Inferior parietal cortex (tissue), 1 donor: ENCODE results near the gene DIS3L2.
"Not testable (repeated sequence)": the region's sequence is repeated elsewhere in the genome, so short reads cannot be mapped to it uniquely, and the experiment has no call there.

Experiments used
- DNase-seq: peaks from one replicate; pipeline ENCODE4 v3.0.0-alpha.2; 2016; ENCODE audit errors: extremely low spot score

The DIS3L2 gene

DNA sequence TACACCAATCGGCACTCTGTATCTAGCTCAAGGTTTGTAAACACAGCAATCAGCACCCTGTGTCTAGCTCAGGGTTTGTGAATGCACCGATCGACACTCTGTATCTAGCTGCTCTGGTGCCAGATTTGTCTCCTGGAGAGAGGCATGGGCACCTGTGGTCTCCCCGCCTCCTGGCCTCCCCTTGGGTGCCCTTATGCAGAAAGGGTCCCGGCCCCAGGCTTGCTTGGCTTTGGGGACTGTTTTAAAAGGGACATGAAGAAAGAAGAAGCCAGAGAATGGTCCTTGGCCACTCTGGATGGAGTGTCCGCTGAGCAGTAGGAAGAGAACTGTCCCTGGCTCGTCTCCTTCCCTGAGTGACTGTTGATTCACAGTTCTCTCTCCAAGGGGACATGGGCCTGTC, 405.5 kb downstream of the DIS3L2 start:
- no peak for DNase-seq

DNA sequence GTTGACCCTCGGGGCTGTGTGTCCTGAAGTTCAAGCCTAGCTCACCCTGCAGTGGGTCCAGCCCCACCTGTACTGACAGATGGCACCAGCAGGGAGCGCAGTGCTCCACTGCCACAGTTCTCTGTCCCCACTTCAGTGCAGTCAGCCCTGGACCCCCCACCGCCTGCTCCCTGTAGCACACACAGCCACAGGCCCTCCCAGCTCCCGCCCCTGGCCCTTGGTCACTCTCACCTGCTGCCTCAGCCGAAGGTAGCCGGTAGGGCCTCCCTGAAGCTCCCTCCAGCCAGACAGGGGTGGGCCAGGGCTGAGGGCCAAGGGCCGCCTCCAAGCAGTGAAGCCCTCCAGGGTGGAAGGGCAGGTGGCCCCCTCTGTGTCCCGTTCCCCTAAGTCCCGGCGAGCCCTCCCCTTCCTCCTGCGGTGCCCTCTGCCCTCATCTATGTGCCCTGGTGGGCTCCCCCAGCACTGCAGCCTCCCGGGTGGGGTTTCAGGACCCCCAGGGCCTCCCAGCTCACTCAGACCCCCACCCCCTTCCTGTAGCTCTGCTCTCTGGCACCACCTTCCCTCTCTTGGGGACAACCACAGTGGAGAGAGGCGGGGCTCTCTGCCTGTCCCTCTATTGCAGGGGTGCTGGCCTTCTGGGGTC, 406.2 kb downstream of the DIS3L2 start:
- no peak for DNase-seq

DNA sequence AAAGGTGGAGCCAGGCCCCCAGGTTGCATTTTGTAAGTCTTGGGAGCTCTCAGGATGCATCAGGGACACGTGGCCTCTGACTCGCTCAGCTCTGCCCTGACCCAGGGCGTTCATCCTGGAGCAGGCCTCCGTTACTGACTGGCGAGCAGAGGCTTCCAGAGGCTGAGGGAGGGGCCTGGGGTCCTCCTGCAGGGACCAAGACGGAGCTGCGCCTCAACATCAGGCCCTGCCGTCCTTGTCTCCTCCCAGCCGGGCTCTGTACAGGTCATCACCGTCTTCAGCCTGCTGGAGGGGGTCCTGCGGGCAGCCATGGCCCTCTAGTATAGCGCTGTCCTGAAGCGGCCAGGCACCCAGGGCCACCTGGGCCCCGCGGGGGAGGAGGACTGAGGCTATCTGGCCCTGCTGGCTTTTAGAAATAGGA, 406.8 kb downstream of the DIS3L2 start:
- DNase-seq, result no peak

DNA sequence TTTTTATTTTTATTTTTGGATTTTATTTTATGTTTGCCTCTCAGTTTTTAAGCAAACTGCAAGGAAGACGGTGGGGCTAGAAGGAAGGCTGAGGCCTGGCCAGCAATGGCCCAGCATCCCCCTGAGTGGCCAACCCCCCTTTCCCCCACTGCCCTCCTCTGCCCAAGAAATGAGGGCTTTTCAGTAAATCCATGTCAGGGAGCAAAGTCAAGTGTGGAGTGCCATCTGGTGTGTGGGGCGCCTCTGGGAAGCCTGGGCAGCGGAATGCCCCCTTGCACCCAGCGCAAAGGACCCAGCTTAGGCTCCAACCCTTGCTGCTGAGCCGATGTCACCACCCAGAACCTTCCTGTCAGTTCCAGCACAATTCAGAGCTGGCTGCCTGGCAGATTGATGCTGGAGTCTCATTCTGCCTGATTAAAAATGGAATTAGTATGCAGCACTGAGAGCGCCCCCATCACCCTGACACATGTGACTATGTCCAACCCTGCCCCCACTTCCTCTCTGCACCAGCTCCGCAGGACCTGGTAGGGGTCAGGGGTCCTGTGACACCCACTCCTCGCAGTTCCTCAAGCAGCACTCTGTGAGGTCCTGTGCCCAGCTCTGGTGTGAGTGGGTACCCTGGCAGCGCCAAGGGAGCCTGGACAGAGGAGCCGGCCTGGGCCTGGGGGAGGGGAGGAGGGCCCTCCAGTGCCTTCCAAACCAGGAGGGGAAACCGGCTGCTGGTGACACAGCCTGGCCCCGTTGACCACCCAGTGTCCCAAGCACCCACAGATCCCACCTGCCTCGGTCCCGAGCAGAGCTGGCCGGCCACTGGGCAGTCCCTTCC, 407.8 kb downstream of the DIS3L2 start:
- no peak for DNase-seq

DNA sequence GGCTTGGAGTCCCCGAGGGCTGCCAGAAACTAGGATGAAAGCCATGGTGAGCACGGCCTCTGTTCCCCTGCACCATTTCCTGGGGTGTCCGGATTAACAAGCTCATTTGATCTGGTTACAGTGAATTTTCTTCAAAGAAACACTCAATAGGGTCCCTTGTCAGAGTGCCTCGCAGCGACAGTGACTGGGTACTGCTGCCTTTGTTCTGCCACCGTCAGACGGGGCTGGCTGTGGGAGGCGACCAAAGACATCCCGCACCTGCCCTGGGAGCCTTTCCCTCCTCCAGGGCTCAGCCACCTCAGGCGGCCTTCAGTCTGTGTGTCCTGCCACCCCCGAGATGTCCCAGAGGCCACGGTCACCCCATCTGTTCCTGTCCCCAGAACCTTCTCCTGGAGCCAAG, 408.5 kb downstream of the DIS3L2 start:
- DNase-seq, result not testable (repeated sequence)

DNA sequence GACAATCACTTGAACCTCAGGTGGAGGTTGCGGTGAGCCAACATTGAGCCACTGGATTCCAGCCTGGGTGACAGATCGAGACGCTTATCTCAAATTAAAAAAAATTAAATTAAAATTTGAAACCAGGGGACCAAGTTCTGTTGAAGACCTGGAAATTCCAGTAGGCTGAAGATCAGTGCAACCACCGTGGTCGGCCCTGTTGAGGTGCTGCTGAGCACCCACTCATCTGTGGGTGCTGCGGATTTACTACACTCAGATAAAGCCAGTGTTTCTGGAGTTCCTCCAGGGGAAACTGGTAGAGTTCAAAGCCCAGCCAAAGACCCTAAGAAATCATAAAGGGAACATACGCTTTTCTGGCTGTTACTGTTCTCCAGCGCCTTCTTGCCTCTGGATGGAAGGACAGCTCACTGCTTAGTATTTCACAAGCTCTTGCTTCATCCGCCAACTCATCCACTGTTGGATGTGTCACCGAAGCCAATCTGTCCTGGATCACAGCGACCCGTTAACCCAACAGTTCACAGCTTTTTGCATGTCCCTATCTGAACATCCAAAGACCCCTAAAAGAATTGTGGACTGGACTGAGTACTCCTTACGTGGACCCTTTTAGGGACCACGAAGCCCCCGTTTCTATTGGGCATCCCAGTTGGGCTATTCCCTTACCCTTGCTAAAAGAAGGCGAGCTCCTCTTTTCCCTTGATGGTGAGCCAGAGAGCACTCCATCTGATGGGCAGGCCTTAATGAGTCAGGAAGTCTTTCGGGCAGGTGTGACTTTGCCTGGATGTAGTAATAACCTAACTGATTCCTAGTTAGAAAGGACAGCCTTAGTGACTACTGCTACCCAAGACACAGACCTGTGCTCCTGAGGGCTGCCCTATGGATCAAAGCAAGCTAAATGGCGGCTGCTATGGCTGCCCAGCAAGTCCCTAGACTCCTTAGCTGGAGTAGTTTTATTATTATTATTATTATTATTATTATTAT, 411.0 kb downstream of the DIS3L2 start:
- DNase-seq, result no peak

DNA sequence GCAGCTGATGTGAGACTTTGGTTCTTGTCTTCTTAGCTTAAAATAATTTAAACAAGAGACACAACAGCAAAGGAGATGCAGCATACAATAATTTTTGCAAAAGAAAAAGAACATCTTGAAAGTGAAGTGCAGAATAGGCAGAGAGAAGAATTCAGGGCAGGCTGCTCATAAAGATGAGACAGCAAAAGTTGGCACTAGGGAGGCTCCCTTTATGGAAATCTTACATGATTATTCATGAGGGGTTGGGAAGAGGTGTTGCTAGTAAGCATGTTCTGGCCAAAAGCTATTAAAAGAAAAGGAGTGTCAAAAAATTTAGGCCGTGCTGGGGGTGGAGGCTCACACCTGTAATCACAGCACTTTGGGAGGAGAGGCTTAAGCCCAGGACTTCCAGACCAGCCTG, 412.8 kb downstream of the DIS3L2 start:
- DNase-seq, result peak; percentile 28

DNA sequence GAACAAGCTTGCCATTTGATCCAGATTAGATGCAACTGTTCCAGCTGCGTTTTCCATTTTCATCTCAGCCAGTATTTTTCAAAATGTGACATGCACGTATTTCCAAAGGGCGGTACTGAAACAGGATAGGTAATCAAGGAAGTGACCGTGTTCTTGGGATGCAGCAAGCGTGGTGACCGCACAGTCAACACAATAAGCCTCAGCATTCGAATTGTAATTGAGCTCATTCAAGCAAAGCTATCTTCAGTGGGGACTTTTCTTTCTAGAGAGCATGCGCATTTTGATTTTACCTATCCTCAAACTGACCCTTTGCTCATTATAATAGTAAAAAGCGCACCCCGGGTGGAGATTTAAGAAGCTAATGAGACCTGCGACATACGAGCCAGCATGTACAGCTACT, 413.7 kb downstream of the DIS3L2 start:
- no peak for DNase-seq

DNA sequence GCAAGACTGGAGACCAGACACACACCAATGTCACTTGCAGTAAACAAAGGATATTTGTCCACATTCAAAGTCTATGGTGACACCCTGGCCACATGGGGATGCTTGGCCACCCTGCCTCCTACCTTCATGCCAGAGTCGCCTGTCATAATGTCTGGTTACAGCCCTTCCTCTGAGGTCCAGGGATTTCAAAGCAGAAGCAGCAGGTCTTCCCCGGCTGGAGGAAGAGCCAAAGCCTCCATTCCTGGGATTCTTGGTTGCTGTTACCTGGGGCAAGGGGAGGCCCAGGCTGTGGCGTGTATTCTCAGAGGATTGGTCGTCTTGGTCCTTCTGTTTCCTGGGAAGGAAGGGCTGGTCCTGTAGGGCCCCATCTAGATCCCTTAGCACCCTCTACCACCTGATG, 414.7 kb downstream of the DIS3L2 start:
- no peak for DNase-seq

DNA sequence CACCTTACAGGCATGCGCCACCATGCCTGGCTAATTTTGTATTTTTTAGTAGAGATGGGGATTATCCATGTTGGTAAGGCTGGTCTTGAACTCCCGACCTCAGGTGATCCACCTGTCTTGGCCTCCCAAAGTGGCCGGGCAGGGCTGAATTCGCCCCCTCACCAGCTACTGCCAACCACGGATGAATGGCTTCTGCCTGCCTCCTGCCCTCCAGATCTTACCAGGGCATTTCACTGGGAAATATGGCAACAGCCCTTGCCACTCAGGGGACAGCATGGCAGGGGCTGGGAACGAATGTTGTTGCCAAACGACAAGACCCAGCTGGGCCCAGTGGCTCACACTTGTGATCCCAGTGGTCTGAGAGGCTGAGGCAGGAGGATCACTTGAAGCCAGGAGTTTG, 415.2 kb downstream of the DIS3L2 start:
- DNase-seq, result no peak

DNA sequence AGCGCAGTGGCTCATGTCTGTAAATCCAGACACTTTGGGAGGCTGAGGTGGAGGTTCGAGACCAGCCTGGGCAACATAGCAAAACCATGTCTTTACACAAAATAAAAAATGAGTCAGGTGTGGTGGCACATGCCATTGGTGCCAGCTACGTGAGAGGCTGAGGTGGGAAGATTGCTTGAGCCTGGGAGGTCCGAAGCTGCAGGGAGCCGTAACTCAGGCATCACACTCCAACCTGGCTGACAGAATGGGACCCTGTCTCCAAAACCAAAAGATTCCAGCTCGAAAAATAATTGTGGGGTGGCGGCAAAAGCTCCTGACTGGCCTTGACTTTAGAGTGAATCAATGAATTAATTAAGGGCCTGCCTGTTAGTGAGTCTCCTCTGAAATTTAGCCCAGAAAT, 415.8 kb downstream of the DIS3L2 start:
- DNase-seq, result no peak

DNA sequence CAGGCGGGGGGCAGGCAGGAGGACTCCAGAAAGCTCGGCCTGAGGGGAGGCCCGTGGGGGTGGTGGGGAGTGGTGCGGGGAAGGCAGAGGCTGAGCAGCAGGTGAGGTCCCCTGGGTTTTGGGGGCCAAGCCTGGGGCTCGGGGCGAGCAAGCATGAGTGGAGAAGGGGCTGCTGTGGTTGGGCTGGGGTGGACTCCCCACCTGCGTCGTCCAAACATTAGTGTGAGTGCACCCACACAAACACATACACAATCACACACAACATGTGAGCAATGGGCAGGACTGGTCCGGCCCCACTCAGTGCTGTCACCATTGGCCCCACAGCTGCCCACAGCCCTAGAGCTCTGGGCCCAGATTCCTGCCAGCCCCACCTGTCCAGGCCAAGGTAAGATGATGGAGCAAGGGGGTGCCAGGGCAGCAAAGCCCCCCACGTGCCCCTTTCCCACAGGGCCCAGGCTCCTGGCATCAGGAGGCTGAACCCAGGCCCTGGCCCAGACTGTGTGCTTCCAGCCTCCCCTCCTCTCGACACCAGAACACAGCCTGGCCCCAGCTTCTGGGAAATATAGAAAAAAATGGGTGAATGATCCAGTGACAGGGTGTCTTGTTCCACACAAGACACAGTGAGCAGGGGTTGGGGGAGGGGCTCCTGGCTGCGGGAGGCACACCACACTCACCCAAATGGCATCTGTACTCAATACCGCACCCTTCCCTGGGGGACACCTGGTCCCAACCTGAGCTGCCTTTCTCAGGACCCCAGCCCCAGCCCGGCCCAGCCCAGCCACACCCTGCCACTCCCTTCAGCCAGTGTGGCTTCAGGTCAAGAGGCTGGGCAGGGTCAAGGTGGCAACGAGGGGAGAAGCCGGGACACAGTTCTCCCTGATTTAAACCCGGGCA, 416.6 kb downstream of the DIS3L2 start:
- DNase-seq, result no peak

DNA sequence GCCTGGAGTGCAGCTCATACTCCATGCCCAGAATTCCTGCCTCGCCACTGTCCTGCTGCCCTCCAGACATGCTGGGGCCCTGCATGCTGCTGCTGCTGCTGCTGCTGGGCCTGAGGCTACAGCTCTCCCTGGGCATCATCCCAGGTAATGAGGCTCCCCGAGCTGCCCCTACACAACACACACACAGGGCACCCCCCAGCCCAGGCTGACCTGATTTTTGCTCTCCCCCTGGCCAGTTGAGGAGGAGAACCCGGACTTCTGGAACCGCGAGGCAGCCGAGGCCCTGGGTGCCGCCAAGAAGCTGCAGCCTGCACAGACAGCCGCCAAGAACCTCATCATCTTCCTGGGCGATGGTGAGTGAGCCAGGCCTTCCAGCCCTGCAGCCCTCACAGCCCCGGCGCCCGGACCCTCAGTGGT, 417.2 kb downstream of the DIS3L2 start, which contains the start of gene ALPP:
TSS of gene ALPP (plus strand) at position 17 of the 417 bp plus-strand sequence. CDS start at position 69, 52 bp downstream.
- DNase-seq, result not testable (repeated sequence)

DNA sequence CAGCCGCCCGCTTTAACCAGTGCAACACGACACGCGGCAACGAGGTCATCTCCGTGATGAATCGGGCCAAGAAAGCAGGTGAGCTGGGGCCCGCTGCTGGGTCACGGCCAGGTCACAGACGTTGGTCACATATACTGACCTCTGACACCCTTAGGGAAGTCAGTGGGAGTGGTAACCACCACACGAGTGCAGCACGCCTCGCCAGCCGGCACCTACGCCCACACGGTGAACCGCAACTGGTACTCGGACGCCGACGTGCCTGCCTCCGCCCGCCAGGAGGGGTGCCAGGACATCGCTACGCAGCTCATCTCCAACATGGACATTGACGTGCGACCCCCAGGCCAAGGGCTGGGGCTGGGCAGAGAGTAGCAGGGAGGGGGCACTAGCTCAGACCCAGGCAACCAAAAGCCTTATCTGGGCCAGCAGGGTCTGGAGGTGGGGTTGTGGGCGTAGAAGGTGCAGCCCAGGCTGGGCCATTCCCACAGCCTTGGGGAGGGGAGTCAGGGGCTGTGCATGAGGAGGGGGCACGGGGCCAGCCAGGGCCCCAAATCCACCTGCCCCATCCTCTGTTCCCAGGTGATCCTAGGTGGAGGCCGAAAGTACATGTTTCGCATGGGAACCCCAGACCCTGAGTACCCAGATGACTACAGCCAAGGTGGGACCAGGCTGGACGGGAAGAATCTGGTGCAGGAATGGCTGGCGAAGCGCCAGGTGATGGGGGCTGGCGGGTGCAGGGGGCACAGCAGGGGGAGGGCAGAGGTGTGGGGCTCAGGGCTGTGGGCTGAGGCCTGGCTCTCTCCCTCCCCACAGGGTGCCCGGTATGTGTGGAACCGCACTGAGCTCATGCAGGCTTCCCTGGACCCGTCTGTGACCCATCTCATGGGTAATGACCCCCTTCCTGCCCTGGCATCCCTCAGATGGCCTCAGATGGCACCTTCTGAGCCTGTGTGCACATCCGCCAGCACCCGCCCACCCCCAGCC, 418.4 kb downstream of the DIS3L2 start:
- not testable (repeated sequence) for DNase-seq

DNA sequence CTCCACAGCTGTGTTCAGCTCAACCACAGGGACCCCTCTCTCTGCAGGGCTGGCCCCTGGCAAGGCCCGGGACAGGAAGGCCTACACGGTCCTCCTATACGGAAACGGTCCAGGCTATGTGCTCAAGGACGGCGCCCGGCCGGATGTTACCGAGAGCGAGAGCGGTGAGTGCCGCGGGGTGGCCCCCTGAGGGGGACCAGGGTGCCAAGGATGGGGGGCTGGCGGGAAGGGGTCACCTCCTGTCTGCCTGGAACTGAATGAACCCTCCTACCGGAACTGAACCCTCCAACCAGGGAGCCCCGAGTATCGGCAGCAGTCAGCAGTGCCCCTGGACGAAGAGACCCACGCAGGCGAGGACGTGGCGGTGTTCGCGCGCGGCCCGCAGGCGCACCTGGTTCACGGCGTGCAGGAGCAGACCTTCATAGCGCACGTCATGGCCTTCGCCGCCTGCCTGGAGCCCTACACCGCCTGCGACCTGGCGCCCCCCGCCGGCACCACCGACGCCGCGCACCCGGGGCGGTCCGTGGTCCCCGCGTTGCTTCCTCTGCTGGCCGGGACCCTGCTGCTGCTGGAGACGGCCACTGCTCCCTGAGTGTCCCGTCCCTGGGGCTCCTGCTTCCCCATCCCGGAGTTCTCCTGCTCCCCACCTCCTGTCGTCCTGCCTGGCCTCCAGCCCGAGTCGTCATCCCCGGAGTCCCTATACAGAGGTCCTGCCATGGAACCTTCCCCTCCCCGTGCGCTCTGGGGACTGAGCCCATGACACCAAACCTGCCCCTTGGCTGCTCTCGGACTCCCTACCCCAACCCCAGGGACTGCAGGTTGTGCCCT, 419.9 kb downstream of the DIS3L2 start:
- not testable (repeated sequence) for DNase-seq

DNA sequence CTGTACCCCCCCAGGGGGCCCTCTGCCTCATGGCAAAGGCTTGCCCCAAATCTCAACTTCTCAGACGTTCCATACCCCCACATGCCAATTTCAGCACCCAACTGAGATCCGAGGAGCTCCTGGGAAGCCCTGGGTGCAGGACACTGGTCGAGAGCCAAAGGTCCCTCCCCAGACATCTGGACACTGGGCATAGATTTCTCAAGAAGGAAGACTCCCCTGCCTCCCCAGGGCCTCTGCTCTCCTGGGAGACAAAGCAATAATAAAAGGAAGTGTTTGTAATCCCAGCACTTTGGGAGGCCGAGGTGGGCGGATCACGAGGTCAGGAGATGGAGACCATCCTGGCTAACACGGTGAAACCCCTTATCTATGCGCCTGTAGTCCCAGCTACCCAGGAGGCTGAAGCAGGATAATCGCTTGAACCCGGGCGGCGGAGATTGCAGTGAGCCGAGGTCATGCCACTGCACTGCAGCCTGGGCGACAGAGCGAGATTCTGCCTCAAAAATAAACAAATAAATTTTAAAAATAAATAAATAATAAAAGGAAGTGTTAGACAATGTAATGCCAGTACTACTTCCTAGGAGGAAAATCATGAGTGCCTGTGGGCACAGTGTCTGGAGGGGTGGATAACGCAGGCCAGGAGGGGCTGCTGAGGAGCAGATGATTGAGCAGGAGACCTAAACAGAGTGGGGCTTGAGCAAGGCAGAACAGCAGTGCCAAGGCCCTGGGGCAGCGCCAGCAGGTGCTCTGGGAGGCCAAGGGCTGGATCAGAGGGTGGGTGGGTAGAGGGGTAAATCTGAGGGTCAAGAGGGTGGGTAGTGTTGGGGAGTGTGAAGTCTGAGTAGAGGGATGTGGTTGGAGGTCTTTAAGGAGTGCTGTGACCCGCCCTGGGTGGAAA, 421.1 kb downstream of the DIS3L2 start:
- no peak for DNase-seq

DNA sequence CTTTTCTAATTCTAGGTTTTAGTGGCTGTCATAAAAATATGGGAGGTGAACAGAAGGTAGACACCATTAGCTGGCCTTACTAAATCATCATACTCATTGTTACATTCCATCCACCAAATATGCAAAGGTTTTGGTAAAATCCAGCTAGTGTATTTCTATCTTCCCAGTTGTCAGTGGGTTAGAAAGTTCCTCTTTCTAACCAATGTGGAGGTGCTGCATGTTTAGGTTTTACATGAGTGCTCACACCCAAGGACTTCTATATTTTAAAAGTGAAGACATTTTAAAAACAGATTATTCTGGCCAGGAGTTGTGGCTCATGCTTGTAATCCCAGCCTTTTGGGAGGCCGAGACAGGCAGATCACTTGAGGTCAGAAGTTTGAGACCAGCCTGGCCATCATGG, 423.0 kb downstream of the DIS3L2 start:
- no peak for DNase-seq

DNA sequence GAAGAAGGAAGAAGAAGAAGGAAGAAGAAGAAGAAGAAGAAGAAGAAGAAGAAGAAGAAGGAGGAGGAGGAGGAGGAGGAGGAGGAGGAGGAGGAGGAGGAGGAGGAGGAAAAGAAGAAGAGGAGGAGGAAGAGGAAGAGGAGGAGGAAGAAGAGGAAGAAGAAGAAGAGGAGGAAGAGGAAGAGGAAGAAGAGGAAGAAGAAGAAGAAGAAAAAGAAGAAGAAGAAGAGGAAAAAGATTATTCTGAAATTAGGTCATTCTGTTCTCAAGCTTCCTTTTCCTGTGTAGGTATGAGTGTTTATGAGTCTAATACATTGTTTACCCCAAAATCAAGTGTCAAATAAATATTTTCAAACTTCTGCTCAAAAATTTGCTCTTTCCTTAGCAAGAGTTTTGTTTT, 423.5 kb downstream of the DIS3L2 start:
- not testable (repeated sequence) for DNase-seq
